ENCODE measurements around the gene SERPINB6. TPM values are rescaled to one million over a fixed set of nuclear protein-coding genes. Genes with fewer than 3 reads are reported as not detected.

SERPINB6 gene
- total RNA-seq = 10 to 100 TPM; 30.0 to 49.0 (median 38.0) TPM
- total RNA-seq (2013) = 37.2 TPM
- total RNA-seq = 7.0 to 56.8 (median 23.3) reads per million in 29 experiments

DNA sequence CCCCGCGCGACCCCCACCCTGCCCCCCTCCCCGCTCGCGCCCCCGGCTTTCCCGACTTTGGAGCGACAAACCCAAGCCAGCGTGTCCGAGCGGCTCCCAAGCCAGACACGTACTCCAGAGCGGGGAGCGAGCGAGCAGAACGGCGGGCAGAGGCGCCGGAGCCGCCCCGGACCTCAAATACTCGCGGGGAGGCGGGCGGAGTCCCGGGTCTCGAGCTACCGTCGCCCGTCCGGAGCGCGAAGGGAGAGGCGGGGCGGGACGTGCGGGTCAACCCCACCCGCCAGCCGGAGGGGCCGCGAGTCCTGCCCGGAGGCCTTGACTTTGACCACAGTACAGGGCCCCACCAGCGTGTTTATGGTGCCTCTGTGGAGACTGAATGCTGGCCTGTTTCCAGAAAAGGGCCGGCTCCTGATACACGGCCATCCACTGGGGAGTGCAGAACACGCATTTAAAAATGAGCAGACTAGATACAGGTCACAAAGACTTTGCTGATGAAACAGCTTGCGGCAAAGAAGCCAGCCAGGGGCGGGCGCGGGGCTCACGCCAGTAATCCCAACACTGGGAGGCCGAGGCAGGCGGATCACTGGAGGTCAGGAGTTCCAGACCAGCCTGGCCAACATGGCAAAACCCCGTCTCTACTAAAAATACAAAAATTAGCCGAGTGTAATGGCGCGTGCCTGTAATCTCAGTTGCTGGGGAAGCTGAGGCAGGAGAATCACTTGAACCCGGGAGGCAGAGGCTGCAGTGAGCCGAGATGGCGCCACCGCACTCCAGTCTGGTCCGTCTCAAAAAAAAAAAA is at the start of gene SERPINB6:
SERPINB6 (minus strand) TSS at position 148 of the 799 bp plus-strand sequence. CDS start 12,235 bp downstream, outside the sequence.
- Histone ChIP-seq H3K27me3 (replicated peaks in 1 of 2; ENCODE audit: control insufficient read depth in 2 of 2, extremely low read depth in 1 of 2, insufficient read depth in 2 of 2, low read length in 1 of 2) (peaks cover 0 to 6% of the 10 kb centered on the region in 2 experiments), H3K4me1 (ENCODE audit: control insufficient read depth in 1 of 2, extremely low read depth in 1 of 2, insufficient read depth in 2 of 2, low read length in 2 of 2) (peaks cover 0 to 23% of the 10 kb centered on the region in 2 experiments), H3K9me3 (no peaks in the 10 kb centered on the region), H3K27ac (ENCODE audit: low read length) (peak within 1 kb of the TSS; percentile 38), H3K4me3 (ENCODE audit: control insufficient read depth in 1 of 2, extremely low read depth in 1 of 2, low read length in 1 of 2) (peak within 1 kb of the TSS; percentile 52 to 58), H3K36me3 (ENCODE audit: control insufficient read depth in 2 of 2, extremely low read depth in 1 of 2, insufficient read depth in 1 of 2, low read length in 1 of 2) (no peaks in the 10 kb centered on the region)
- Mint-ChIP-seq H3K4me3 (peak within 1 kb of the TSS; percentile 83 to 87 (median 85)), H3K4me1 (peaks cover 31 to 44% (median 43%) of the 10 kb centered on the region in 3 donors), H3K27ac (peak within 1 kb of the TSS; percentile 89 to 92), H3K9me3 (no peaks in the 10 kb centered on the region), H3K36me3 (peaks cover 2% of the 10 kb centered on the region), H3K27me3 (peaks cover 0 to 7% of the 10 kb centered on the region in 2 donors)
- ChIA-PET CTCF (interaction anchor here in 1 of 2 donors (0.6 to 1.3 kb wide), 4 partner anchors 11 to 1165 kb away, joined by 3 to 5 read pairs (median 4); no protein-coding TSS in a partner anchor), POLR2A (interaction anchor here (0.6 to 1.4 kb wide), 6 partner anchors 18 to 1442 kb away, joined by 3 to 9 read pairs (median 3); no protein-coding TSS in a partner anchor)
- 3% methylated on average over 59 of the region's 63 CpGs for WGBS (ENCODE audit: insufficient coverage)
- DNase-seq = peak in 24 of 35 experiments; percentile 13 to 59 (median 26)
- peak; percentile 65 to 71 (median 68) for ATAC-seq (replicated peaks in 1 of 4)

GRCh38 chr6:3019749-3020320 is 48.5 kb upstream of the SERPINB6 start:
- H3K4me3 Mint-ChIP-seq = no peak overlapping the region
- ChIA-PET CTCF (interaction anchor here in 1 of 2 donors (1.0 to 2.1 kb wide), 2 partner anchors 18 to 20 kb away, joined by 3 to 11 read pairs; no protein-coding TSS in a partner anchor), POLR2A (interaction anchor here in 1 of 2 donors (0.7 kb wide), 2 partner anchors 168 to 761 kb away, joined by 3 read pairs; no protein-coding TSS in a partner anchor)
- H3K27me3 Mint-ChIP-seq = no peaks in the 10 kb centered on the region
- H3K27ac Mint-ChIP-seq = peak overlapping the region in 1 of 2 donors; percentile 77
- ATAC-seq (replicated peaks in 1 of 4) (no peak), DNase-seq (no peak)
- H3K4me1 Mint-ChIP-seq = peaks cover 25% of the 10 kb centered on the region in 3 donors
- H3K4me3 ChIP-seq (ENCODE audit: control insufficient read depth in 1 of 2, extremely low read depth in 1 of 2, low read length in 1 of 2) = no peak overlapping the region
- H3K9me3 ChIP-seq = no peaks in the 10 kb centered on the region
- H3K27ac ChIP-seq (ENCODE audit: low read length) = no peak overlapping the region
- H3K36me3 Mint-ChIP-seq = peaks cover 33% of the 10 kb centered on the region
- peaks cover 14 to 31% of the 10 kb centered on the region in 2 donors for H3K36me3 ChIP-seq (ENCODE audit: control insufficient read depth in 2 of 2, extremely low read depth in 1 of 2, insufficient read depth in 1 of 2, low read length in 1 of 2)
- H3K4me1 ChIP-seq (ENCODE audit: control insufficient read depth in 1 of 2, extremely low read depth in 1 of 2, insufficient read depth in 2 of 2, low read length in 2 of 2) = peaks cover 6 to 29% of the 10 kb centered on the region in 2 experiments
- WGBS (ENCODE audit: insufficient coverage) = 87% methylated on average over 3 of the region's 6 CpGs
- no peaks in the 10 kb centered on the region for H3K27me3 ChIP-seq (replicated peaks in 1 of 2; ENCODE audit: control insufficient read depth in 2 of 2, extremely low read depth in 1 of 2, insufficient read depth in 2 of 2, low read length in 1 of 2)
- no peaks in the 10 kb centered on the region for H3K9me3 Mint-ChIP-seq

DNA sequence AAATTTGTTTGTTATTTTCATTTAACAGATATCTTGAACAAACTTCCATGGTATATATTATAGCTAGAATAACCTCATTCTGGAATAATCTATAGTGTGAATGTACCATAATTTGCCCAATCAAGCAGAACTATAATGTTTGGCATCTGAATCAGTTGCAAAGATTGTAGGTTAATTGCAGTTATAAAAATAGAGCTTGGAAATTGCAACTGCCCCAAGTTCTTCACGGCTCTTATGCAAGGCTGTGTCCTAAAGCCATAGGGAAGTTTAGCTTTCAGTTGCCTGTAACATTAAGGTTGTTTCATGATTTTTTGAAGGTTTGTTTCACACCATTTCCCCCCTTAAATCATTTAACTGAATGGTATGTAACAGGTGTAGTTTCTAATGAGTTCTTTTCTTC is 47.7 kb upstream of the SERPINB6 start:
- Mint-ChIP-seq H3K9me3 (no peaks in the 10 kb centered on the region), H3K36me3 (peaks cover 39% of the 10 kb centered on the region), H3K27ac (peak overlapping the region in 1 of 2 donors; percentile 23), H3K4me1 (peaks cover 17 to 20% (median 18%) of the 10 kb centered on the region in 3 donors), H3K27me3 (no peaks in the 10 kb centered on the region), H3K4me3 (no peak overlapping the region)
- peaks cover 14 to 33% of the 10 kb centered on the region in 2 donors for H3K36me3 ChIP-seq (ENCODE audit: control insufficient read depth in 2 of 2, extremely low read depth in 1 of 2, insufficient read depth in 1 of 2, low read length in 1 of 2)
- ATAC-seq (replicated peaks in 1 of 4) (no peak), DNase-seq (no peak)
- ChIA-PET POLR2A (interaction anchor here in 1 of 2 donors (0.7 kb wide), 1 partner anchor 12 kb away, joined by 5 read pairs; no protein-coding TSS in a partner anchor), CTCF (interaction anchor here in 1 of 2 donors (2.1 kb wide), 1 partner anchor 17 kb away, joined by 11 read pairs; no protein-coding TSS in a partner anchor)
- no peaks in the 10 kb centered on the region for H3K27me3 ChIP-seq (replicated peaks in 1 of 2; ENCODE audit: control insufficient read depth in 2 of 2, extremely low read depth in 1 of 2, insufficient read depth in 2 of 2, low read length in 1 of 2)
- no peak overlapping the region for H3K4me3 ChIP-seq (ENCODE audit: control insufficient read depth in 1 of 2, extremely low read depth in 1 of 2, low read length in 1 of 2)
- peaks cover 6 to 21% of the 10 kb centered on the region in 2 experiments for H3K4me1 ChIP-seq (ENCODE audit: control insufficient read depth in 1 of 2, extremely low read depth in 1 of 2, insufficient read depth in 2 of 2, low read length in 2 of 2)
- WGBS (ENCODE audit: insufficient coverage) = no CpG with 5 or more reads among the region's 1 CpG
- no peak overlapping the region for H3K27ac ChIP-seq (ENCODE audit: low read length)
- H3K9me3 ChIP-seq = no peaks in the 10 kb centered on the region

- no peak for DNase-seq
- Histone ChIP-seq H3K9me3 (no peaks in the 10 kb centered on the region), H3K27me3 (replicated peaks in 1 of 2; ENCODE audit: control insufficient read depth in 2 of 2, extremely low read depth in 1 of 2, insufficient read depth in 2 of 2, low read length in 1 of 2) (no peaks in the 10 kb centered on the region), H3K36me3 (ENCODE audit: control insufficient read depth in 2 of 2, extremely low read depth in 1 of 2, insufficient read depth in 1 of 2, low read length in 1 of 2) (peaks cover 14 to 33% of the 10 kb centered on the region in 2 donors), H3K27ac (ENCODE audit: low read length) (no peak overlapping the region), H3K4me1 (ENCODE audit: control insufficient read depth in 1 of 2, extremely low read depth in 1 of 2, insufficient read depth in 2 of 2, low read length in 2 of 2) (peaks cover 0 to 7% of the 10 kb centered on the region in 2 experiments), H3K4me3 (ENCODE audit: control insufficient read depth in 1 of 2, extremely low read depth in 1 of 2, low read length in 1 of 2) (no peak overlapping the region)
- ChIA-PET CTCF (interaction anchor here in 1 of 2 donors (0.6 kb wide), 1 partner anchor 1291 kb away, joined by 3 read pairs; no protein-coding TSS in a partner anchor), POLR2A (no interaction called here)
- no peak for ATAC-seq (replicated peaks in 1 of 4)
- no peak overlapping the region for H3K27ac Mint-ChIP-seq
- peaks cover 52% of the 10 kb centered on the region for H3K36me3 Mint-ChIP-seq
- 94% methylated on average over 8 of the region's 9 CpGs for WGBS (ENCODE audit: insufficient coverage)
- H3K27me3 Mint-ChIP-seq = no peaks in the 10 kb centered on the region
- H3K9me3 Mint-ChIP-seq = peaks cover 0 to 2% (median 2%) of the 10 kb centered on the region in 3 donors
- no peak overlapping the region for H3K4me3 Mint-ChIP-seq
- peaks cover 2 to 7% (median 2%) of the 10 kb centered on the region in 3 donors for H3K4me1 Mint-ChIP-seq
These were observed 45.9 kb upstream of the SERPINB6 start for GRCh38 chr6:3017304-3017703.

DNA sequence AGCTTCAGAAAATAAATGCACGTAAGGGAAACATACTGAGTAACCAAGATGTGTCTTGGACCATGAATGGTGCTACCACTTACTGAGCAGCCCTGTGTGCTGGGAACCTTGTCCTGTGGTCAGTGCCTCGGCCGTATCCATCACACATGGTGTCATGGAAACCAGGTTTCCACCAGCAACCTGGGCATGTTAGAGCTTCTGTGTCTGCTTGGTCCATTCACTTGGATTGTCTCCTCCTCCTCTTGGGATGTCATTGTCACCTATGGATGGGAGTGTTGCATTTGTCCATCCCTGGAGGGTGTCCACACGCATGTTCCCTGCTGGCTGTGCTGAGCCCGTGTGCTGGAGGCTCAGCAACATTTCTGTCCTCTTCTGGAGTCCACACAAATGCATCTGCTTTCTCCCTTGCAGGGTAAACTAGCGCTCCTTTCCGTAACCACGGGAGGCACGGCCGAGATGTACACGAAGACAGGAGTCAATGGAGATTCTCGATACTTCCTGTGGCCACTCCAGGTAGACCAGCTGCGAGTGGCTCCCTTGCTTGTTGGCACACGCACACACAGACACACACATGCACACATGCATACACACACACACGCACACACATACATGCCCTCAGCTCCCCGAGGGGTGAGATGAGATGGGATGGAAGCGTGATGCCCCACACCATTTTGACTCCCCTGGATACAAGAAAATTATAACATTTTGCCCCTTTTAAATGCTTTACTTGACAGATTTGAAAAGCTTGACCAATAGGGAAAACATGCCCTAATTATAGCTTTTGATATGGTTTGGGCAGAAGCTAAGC is 45.3 kb upstream of the SERPINB6 start:
- H3K27ac ChIP-seq (ENCODE audit: low read length) = no peak overlapping the region
- no peak overlapping the region for H3K27ac Mint-ChIP-seq
- ATAC-seq (replicated peaks in 1 of 4) (no peak), DNase-seq (no peak)
- H3K36me3 ChIP-seq (ENCODE audit: control insufficient read depth in 2 of 2, extremely low read depth in 1 of 2, insufficient read depth in 1 of 2, low read length in 1 of 2) = peaks cover 14 to 35% of the 10 kb centered on the region in 2 donors
- no peak overlapping the region for H3K4me3 ChIP-seq (ENCODE audit: control insufficient read depth in 1 of 2, extremely low read depth in 1 of 2, low read length in 1 of 2)
- H3K36me3 Mint-ChIP-seq = peaks cover 58% of the 10 kb centered on the region
- H3K4me3 Mint-ChIP-seq = no peak overlapping the region
- no peaks in the 10 kb centered on the region for H3K27me3 ChIP-seq (replicated peaks in 1 of 2; ENCODE audit: control insufficient read depth in 2 of 2, extremely low read depth in 1 of 2, insufficient read depth in 2 of 2, low read length in 1 of 2)
- no peaks in the 10 kb centered on the region for H3K27me3 Mint-ChIP-seq
- ChIA-PET POLR2A (no interaction called here), CTCF (interaction anchor here (0.6 to 0.7 kb wide), 2 partner anchors 9 to 1291 kb away, joined by 3 read pairs; no protein-coding TSS in a partner anchor)
- H3K4me1 Mint-ChIP-seq = peaks cover 0 to 5% (median 0%) of the 10 kb centered on the region in 3 donors
- peaks cover 0 to 4% of the 10 kb centered on the region in 2 experiments for H3K4me1 ChIP-seq (ENCODE audit: control insufficient read depth in 1 of 2, extremely low read depth in 1 of 2, insufficient read depth in 2 of 2, low read length in 2 of 2)
- H3K9me3 ChIP-seq = no peaks in the 10 kb centered on the region
- H3K9me3 Mint-ChIP-seq = peaks cover 0 to 8% (median 8%) of the 10 kb centered on the region in 3 donors
- WGBS (ENCODE audit: insufficient coverage) = 98% methylated on average over 11 of the region's 17 CpGs

Data from T-cell (primary cell).